Stimulated activated CD4-positive, alpha-beta T cell treated with anti-CD3 and anti-CD28 coated beads, Interleukin-12 subunit alpha, Interleukin-12 subunit beta, amount 100 ng/mL, for 4 hours (primary cell): ENCODE measurements around the gene SYNPO.
A peak's percentile ranks its signal among the peaks of the same experiment; 100 is the strongest.

Experiments
- DNase-seq: peaks from one replicate; pipeline ENCODE4 v3.0.0-alpha.2; 2020

Gene SYNPO

GRCh38 chr5:150659360-150660107, 19.1 kb downstream of the SYNPO start:
- DNase-seq = no peak

GRCh38 chr5:150660108-150660831, 19.8 kb downstream of the SYNPO start:
- no peak for DNase-seq

GRCh38 chr5:150661086-150661485, 20.6 kb downstream of the SYNPO start, which contains the start of gene MYOZ3:
TSS of gene MYOZ3 (plus strand) at chr5:150661251. CDS start at chr5:150662942, 1,691 bp downstream.
- DNase-seq = no peak

GRCh38 chr5:150661821-150662596, 21.5 kb downstream of the SYNPO start:
- DNase-seq = no peak

GRCh38 chr5:150662731-150663516, 22.5 kb downstream of the SYNPO start:
- DNase-seq = no peak

- DNase-seq = no peak
Observed at GRCh38 chr5:150663936-150664335, 23.5 kb downstream of the SYNPO start.

GRCh38 chr5:150665044-150665443, 24.6 kb downstream of the SYNPO start:
- no peak for DNase-seq

GRCh38 chr5:150670275-150670947, 30.0 kb downstream of the SYNPO start:
- no peak for DNase-seq

- DNase-seq = no peak
Observed at GRCh38 chr5:150670948-150671310, 30.5 kb downstream of the SYNPO start.

- DNase-seq = peak; percentile 19
Observed at GRCh38 chr5:150671509-150672236, 31.2 kb downstream of the SYNPO start.

GRCh38 chr5:150672237-150672883, 31.9 kb downstream of the SYNPO start:
- peak; percentile 13 for DNase-seq

- DNase-seq = no peak
Observed at GRCh38 chr5:150672884-150673275, 32.4 kb downstream of the SYNPO start.

- no peak for DNase-seq
Observed at GRCh38 chr5:150674341-150674821, 33.9 kb downstream of the SYNPO start.

- no peak for DNase-seq
Observed at GRCh38 chr5:150675069-150675468, 34.6 kb downstream of the SYNPO start.

- no peak for DNase-seq
Observed at GRCh38 chr5:150676578-150676977, 36.1 kb downstream of the SYNPO start.

GRCh38 chr5:150689120-150689519, 48.7 kb downstream of the SYNPO start:
- DNase-seq = no peak

- no peak for DNase-seq
Observed at GRCh38 chr5:150690760-150691159, 50.3 kb downstream of the SYNPO start.

- no peak for DNase-seq
Observed at GRCh38 chr5:150692276-150692675, 51.8 kb downstream of the SYNPO start.

GRCh38 chr5:150694612-150695011, 54.2 kb downstream of the SYNPO start:
- DNase-seq = no peak

GRCh38 chr5:150700246-150700593, 59.8 kb downstream of the SYNPO start:
- no peak for DNase-seq
